Kidney epithelial cell (primary cell): ENCODE data around the gene C9orf57. TPM values are rescaled to one million over a fixed set of nuclear protein-coding genes. Genes with fewer than 3 reads are reported as not detected.
"Not testable (repeated sequence)": the region's sequence is repeated elsewhere in the genome, so short reads cannot be mapped to it uniquely, and the experiment has no call there.

Experiments used
- DNase-seq: peaks from one replicate; pipeline ENCODE4 v3.0.0-alpha.2; 2010; ENCODE audit warnings: low read depth
- H3K27me3 ChIP-seq: 2 replicates; pipeline ENCODE4 v1.6.0; 2011; ENCODE audit warnings: low read length; ENCODE audit not compliant: control insufficient read depth, insufficient read depth
- H3K36me3 ChIP-seq: 2 replicates; pipeline ENCODE4 v1.5.1; 2011; ENCODE audit warnings: low read length; ENCODE audit not compliant: control insufficient read depth, insufficient read depth
- H3K4me3 ChIP-seq: 2 replicates; pipeline ENCODE4 v1.5.1; 2011; ENCODE audit warnings: low read depth, mild to moderate bottlenecking, control low read depth, low read length
- total RNA-seq: library from RNA; depleted of rRNA; stranded (reverse); fragments of >200 nt; gene quantifications from 2 replicates; pipeline ENCODE4 v1.2.3, GENCODE V29; 2015
- TF ChIP-seq, protein P1 (sequence below): IDR thresholded peaks from 2 replicates; pipeline ENCODE4 v1.5.1; 2011; ENCODE audit warnings: mild to moderate bottlenecking, moderate library complexity, low read length, control low read depth, inconsistent platforms; ENCODE audit not compliant: insufficient read depth, poor library complexity, severe bottlenecking

Gene C9orf57
- total RNA-seq, 1 donor from 2014 or later = not detected

DNA sequence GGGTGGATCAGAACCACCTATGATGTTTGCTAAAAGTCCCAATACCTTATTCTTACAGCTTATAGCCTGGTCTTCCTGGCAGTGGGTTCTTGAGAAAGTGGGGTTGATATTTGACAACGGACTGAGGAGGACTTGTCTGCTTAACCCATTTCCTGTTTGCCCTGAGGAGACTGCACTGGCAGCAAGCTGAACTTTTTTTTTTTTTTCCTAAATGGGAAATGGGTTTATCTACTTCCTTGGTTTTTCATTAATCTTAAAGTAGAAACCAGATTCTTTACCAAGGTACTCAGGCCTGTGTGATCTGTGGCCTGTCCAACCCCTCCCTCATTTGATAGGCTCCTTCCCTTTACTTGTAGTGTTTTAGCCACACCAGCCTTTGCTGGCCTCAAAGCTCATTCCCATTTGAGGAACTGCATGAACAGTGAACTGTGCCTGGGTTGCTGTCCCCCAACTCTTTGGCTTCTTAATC, 47.1 kb downstream of the C9orf57 start:
- TF ChIP-seq, protein P1, sequence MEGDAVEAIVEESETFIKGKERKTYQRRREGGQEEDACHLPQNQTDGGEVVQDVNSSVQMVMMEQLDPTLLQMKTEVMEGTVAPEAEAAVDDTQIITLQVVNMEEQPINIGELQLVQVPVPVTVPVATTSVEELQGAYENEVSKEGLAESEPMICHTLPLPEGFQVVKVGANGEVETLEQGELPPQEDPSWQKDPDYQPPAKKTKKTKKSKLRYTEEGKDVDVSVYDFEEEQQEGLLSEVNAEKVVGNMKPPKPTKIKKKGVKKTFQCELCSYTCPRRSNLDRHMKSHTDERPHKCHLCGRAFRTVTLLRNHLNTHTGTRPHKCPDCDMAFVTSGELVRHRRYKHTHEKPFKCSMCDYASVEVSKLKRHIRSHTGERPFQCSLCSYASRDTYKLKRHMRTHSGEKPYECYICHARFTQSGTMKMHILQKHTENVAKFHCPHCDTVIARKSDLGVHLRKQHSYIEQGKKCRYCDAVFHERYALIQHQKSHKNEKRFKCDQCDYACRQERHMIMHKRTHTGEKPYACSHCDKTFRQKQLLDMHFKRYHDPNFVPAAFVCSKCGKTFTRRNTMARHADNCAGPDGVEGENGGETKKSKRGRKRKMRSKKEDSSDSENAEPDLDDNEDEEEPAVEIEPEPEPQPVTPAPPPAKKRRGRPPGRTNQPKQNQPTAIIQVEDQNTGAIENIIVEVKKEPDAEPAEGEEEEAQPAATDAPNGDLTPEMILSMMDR = no peak
- no peaks in the 10 kb centered on the region for H3K27me3 ChIP-seq
- no peaks in the 10 kb centered on the region for H3K36me3 ChIP-seq
- no peak for DNase-seq
- H3K4me3 ChIP-seq = no peak overlapping the region

DNA sequence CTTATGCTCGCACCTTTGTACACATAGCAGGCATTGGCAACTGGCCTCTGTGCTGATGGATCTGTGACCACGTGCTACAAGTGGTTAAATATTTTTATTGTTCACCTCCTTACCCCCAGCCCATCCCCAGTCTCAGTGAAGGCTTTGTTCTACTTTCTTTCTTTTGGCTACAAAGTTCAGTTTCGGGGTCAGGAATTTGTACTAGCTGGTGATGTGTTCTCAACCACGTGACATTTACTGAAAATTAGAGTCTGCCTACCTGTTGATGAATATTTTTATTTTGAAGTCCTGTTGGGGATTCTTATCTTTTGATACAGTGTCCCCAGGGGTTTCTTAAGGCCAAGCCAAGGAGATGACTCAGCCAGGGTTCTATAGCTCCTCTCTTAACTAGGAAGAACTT, 47.8 kb downstream of the C9orf57 start:
- no peak for DNase-seq
- no peak overlapping the region for H3K4me3 ChIP-seq
- H3K27me3 ChIP-seq = no peaks in the 10 kb centered on the region
- TF ChIP-seq, protein P1 = no peak
- no peaks in the 10 kb centered on the region for H3K36me3 ChIP-seq

GRCh38 chr9:72007726-72008125, 52.7 kb downstream of the C9orf57 start:
- not testable (repeated sequence) for H3K36me3 ChIP-seq, DNase-seq, H3K4me3 ChIP-seq, H3K27me3 ChIP-seq

GRCh38 chr9:72006501-72006900, 53.9 kb downstream of the C9orf57 start:
- Histone ChIP-seq H3K4me3 (no peak overlapping the region), H3K36me3 (no peaks in the 10 kb centered on the region), H3K27me3 (no peaks in the 10 kb centered on the region)
- no peak for DNase-seq
- TF ChIP-seq, protein P1 = no peak

- TF ChIP-seq, protein P1 = no peak
- no peak for DNase-seq
Observed at GRCh38 chr9:72005451-72005850, 55.0 kb downstream of the C9orf57 start.

More at GRCh38 chr9:72005451-72005850, 55.0 kb downstream of the C9orf57 start:
- no peaks in the 10 kb centered on the region for H3K27me3 ChIP-seq
- no peaks in the 10 kb centered on the region for H3K36me3 ChIP-seq
- no peak overlapping the region for H3K4me3 ChIP-seq

Other genes with a start within 250 kb of the C9orf57 start
- 19.4 and 19.6 TPM in 2 replicates for gene ABHD17B, start 149.4 kb downstream of the C9orf57 start, total RNA-seq
- 15.6 and 19.1 TPM in 2 replicates for gene C9orf85, start 149.0 kb downstream of the C9orf57 start, total RNA-seq
- gene GDA, start 88.8 kb upstream of the C9orf57 start, total RNA-seq = under 0.01 and 0.04 TPM in 2 replicates